MM.1S (cell line): ENCODE measurements around the gene TMEM178B.

ENCODE experiments used
- DNase-seq: peaks from one replicate; pipeline ENCODE4 v3.0.0-alpha.2; 2015
- H2AFZ ChIP-seq: fragments of 300-600 bp; sonication (generic); 2 replicates; pipeline ENCODE4 v1.6.0; 2016; ENCODE audit warnings: antibody characterized with exemption, low read length
- H3F3A ChIP-seq: fragments of 300-600 bp; sonication (generic); 2 replicates; pipeline ENCODE4 v1.6.1; 2016; ENCODE audit warnings: mild to moderate bottlenecking, antibody characterized with exemption, low read length, moderate library complexity, mixed read lengths; ENCODE audit not compliant: insufficient read depth
- H3K27ac ChIP-seq: fragments of 300-600 bp; sonication (generic); 2 replicates; pipeline ENCODE4 v1.5.1; 2016; ENCODE audit warnings: mild to moderate bottlenecking, low read length
- H3K27me3 ChIP-seq: fragments of 300-600 bp; sonication (generic); replicated peaks from 2 replicates; pipeline ENCODE4 v1.6.0; 2016; ENCODE audit warnings: low read length; ENCODE audit not compliant: insufficient read depth
- H3K36me3 ChIP-seq: fragments of 300-600 bp; sonication (generic); replicated peaks from 2 replicates; pipeline ENCODE4 v1.6.1; 2016; ENCODE audit warnings: mild to moderate bottlenecking, low read length, mixed read lengths; ENCODE audit not compliant: insufficient read depth
- H3K4me1 ChIP-seq: fragments of 300-600 bp; sonication (generic); 2 replicates; pipeline ENCODE4 v1.6.1; 2016; ENCODE audit warnings: low read length, mixed read lengths
- H3K4me2 ChIP-seq: fragments of 300-600 bp; sonication (generic); 2 replicates; pipeline ENCODE4 v1.6.0; 2016; ENCODE audit warnings: low read depth, low read length
- H3K4me3 ChIP-seq: fragments of 300-600 bp; sonication (generic); 2 replicates; pipeline ENCODE4 v1.5.1; 2016; ENCODE audit warnings: low read length, mixed read lengths
- H3K79me2 ChIP-seq: fragments of 300-600 bp; sonication (generic); 2 replicates; pipeline ENCODE4 v1.6.1; 2016; ENCODE audit warnings: mixed run types, low read length, mixed read lengths
- H3K9ac ChIP-seq: fragments of 300-600 bp; sonication (generic); 2 replicates; pipeline ENCODE4 v1.6.1; 2016; ENCODE audit warnings: low read length, mixed read lengths
- H3K9me2 ChIP-seq: fragments of 300-600 bp; sonication (generic); replicated peaks from 2 replicates; pipeline ENCODE4 v1.6.1; 2016; ENCODE audit warnings: mild to moderate bottlenecking, low read length, mixed read lengths; ENCODE audit not compliant: insufficient read depth
- H3K9me3 ChIP-seq: fragments of 300-600 bp; sonication (generic); replicated peaks from 2 replicates; pipeline ENCODE4 v1.6.1; 2016; ENCODE audit warnings: mild to moderate bottlenecking, low read length, mixed read lengths; ENCODE audit not compliant: insufficient read depth
- H4K20me1 ChIP-seq: fragments of 300-600 bp; sonication (generic); 2 replicates; pipeline ENCODE4 v1.6.1; 2016; ENCODE audit warnings: mild to moderate bottlenecking, low read length, moderate library complexity, mixed read lengths; ENCODE audit not compliant: insufficient read depth
- CTCF ChIP-seq: fragments of 300-600 bp; sonication (generic); IDR thresholded peaks from 2 replicates; pipeline ENCODE4 v1.5.1; 2016; ENCODE audit warnings: antibody characterized with exemption, low read length, mixed read lengths
- EZH2 ChIP-seq: fragments of 300-600 bp; sonication (generic); optimal IDR thresholded peaks from 2 replicates; pipeline ENCODE3; 2017; ENCODE audit warnings: low read depth, mild to moderate bottlenecking, antibody characterized with exemption, low read length, mixed read lengths
- EZH2phosphoT487 ChIP-seq: fragments of 300-600 bp; sonication (generic); IDR thresholded peaks from 2 replicates; pipeline ENCODE4 v1.6.1; 2018; ENCODE audit warnings: antibody characterized with exemption, low read length

Gene TMEM178B

GRCh38 chr7:141203177-141203576 lies 129.3 kb downstream of the TMEM178B start:
- Histone ChIP-seq H2AFZ (no peak overlapping the region), H3K36me3 (no peaks in the 10 kb centered on the region), H3K4me3 (no peak overlapping the region), H3K79me2 (no peaks in the 10 kb centered on the region), H3K27me3 (no peaks in the 10 kb centered on the region), H3K9me2 (no peaks in the 10 kb centered on the region), H4K20me1 (no peaks in the 10 kb centered on the region), H3K9ac (no peak overlapping the region), H3K4me2 (no peak overlapping the region), H3K4me1 (no peaks in the 10 kb centered on the region), H3K27ac (no peak overlapping the region), H3F3A (no peaks in the 10 kb centered on the region), H3K9me3 (no peaks in the 10 kb centered on the region)
- TF ChIP-seq EZH2phosphoT487 (no peak), CTCF (no peak), EZH2 (no peak)
- no peak for DNase-seq

- Histone ChIP-seq H2AFZ (no peak overlapping the region), H3K79me2 (no peaks in the 10 kb centered on the region), H3K36me3 (no peaks in the 10 kb centered on the region), H3K4me3 (no peak overlapping the region), H3K27me3 (no peaks in the 10 kb centered on the region), H3K4me1 (no peaks in the 10 kb centered on the region), H3K9ac (no peak overlapping the region), H3K9me2 (no peaks in the 10 kb centered on the region), H3F3A (no peaks in the 10 kb centered on the region), H3K9me3 (no peaks in the 10 kb centered on the region), H4K20me1 (no peaks in the 10 kb centered on the region), H3K4me2 (no peak overlapping the region), H3K27ac (no peak overlapping the region)
- TF ChIP-seq EZH2phosphoT487 (no peak), EZH2 (no peak), CTCF (no peak)
- no peak for DNase-seq
Observed at GRCh38 chr7:141203586-141203985, 129.7 kb downstream of the TMEM178B start.

- Histone ChIP-seq H3K27me3 (no peaks in the 10 kb centered on the region), H3K9me2 (no peaks in the 10 kb centered on the region), H3K4me3 (no peak overlapping the region), H3K27ac (no peak overlapping the region), H3K4me2 (no peak overlapping the region), H3K36me3 (no peaks in the 10 kb centered on the region), H4K20me1 (no peaks in the 10 kb centered on the region), H3K4me1 (no peaks in the 10 kb centered on the region), H3K9ac (no peak overlapping the region), H3K79me2 (no peaks in the 10 kb centered on the region), H3F3A (no peaks in the 10 kb centered on the region), H2AFZ (no peak overlapping the region), H3K9me3 (no peaks in the 10 kb centered on the region)
- TF ChIP-seq CTCF, result no peak
- TF ChIP-seq EZH2, result no peak
- TF ChIP-seq EZH2phosphoT487, result no peak
- no peak for DNase-seq
Observed at GRCh38 chr7:141207661-141208060, 133.8 kb downstream of the TMEM178B start.
